Left ventricle myocardium superior (tissue), 1 donor: ENCODE data around the gene SLC12A5. TPM values are rescaled to one million over a fixed set of nuclear protein-coding genes. Genes with fewer than 3 reads are reported as not detected.

ENCODE experiments used
- ATAC-seq: fragments of 200-7000 bp; cut with Tn5 transposase; one replicate; pipeline ENCODE4 v1.9.1; 2020; ENCODE audit warnings: mild to moderate bottlenecking, moderate library complexity
- DNase-seq: peaks from one replicate; pipeline ENCODE4 v3.0.0-alpha.2; 2020
- intact Hi-C: fragments of 100-400 bp; cut with micrococcal nuclease; formaldehyde crosslinking; loops from one replicate; pipeline ENCODE4 v1.11.0; 2022
- total RNA-seq: library from RNA; stranded (reverse); fragmentation: NEBNext Ultra II Directional; extraction: Animal tissue kit (Norgen Biotek cat#: 25700); gene quantifications from one replicate; pipeline ENCODE4 v1.2.1, GENCODE V29; 2021
- donor health status: DM: no; HTN: yes; CAD: no; lungs with severe emphysema.

SLC12A5 gene
- total RNA-seq, 1 donor from 2014 or later, result 1.3 TPM

- DNase-seq (no peak), ATAC-seq (no peak)
- intact Hi-C loops, result no loop called here
These were observed 36.0 kb downstream of the SLC12A5 start for GRCh38 chr20:46065006-46065405.

GRCh38 chr20:46065691-46066090 lies 36.7 kb downstream of the SLC12A5 start:
- ATAC-seq (no peak), DNase-seq (no peak)
- intact Hi-C loops, result no loop called here

GRCh38 chr20:46070215-46070900 lies 41.3 kb downstream of the SLC12A5 start:
- DNase-seq, result no peak
- no peak for ATAC-seq
- intact Hi-C loops, result no loop called here

GRCh38 chr20:46071573-46071972 lies 42.6 kb downstream of the SLC12A5 start:
- no peak for ATAC-seq
- DNase-seq, result no peak
- intact Hi-C loops, result no loop called here

GRCh38 chr20:46073024-46073423 lies 44.0 kb downstream of the SLC12A5 start:
- DNase-seq (no peak), ATAC-seq (no peak)
- intact Hi-C loops, result no loop called here

GRCh38 chr20:46073443-46073842 lies 44.4 kb downstream of the SLC12A5 start:
- intact Hi-C loops, result no loop called here
- ATAC-seq (no peak), DNase-seq (no peak)

- no peak for ATAC-seq
- intact Hi-C loops, result no loop called here
These were observed 45.0 kb downstream of the SLC12A5 start for GRCh38 chr20:46074006-46074405.

GRCh38 chr20:46076806-46077205 lies 47.8 kb downstream of the SLC12A5 start:
- no peak for DNase-seq
- intact Hi-C loops, result no loop called here
- ATAC-seq, result no peak

More at GRCh38 chr20:46074006-46074405, 45.0 kb downstream of the SLC12A5 start:
- no peak for DNase-seq

GRCh38 chr20:46077642-46078305 lies 48.8 kb downstream of the SLC12A5 start:
- no peak for ATAC-seq
- intact Hi-C loops, result no loop called here

GRCh38 chr20:46078954-46079353 lies 49.9 kb downstream of the SLC12A5 start:
- intact Hi-C loops, result no loop called here

More at GRCh38 chr20:46077642-46078305, 48.8 kb downstream of the SLC12A5 start:
- no peak for DNase-seq

GRCh38 chr20:46081074-46081473 lies 52.1 kb downstream of the SLC12A5 start:
- ATAC-seq (no peak), DNase-seq (no peak)
- intact Hi-C loops, result no loop called here

More at GRCh38 chr20:46078954-46079353, 49.9 kb downstream of the SLC12A5 start:
- ATAC-seq (no peak), DNase-seq (no peak)

- DNase-seq, result no peak
- ATAC-seq, result no peak
- intact Hi-C loops, result no loop called here
These were observed 54.1 kb downstream of the SLC12A5 start for GRCh38 chr20:46083101-46083500.

GRCh38 chr20:46083531-46084061 lies 54.6 kb downstream of the SLC12A5 start:
- ATAC-seq (no peak), DNase-seq (no peak)
- intact Hi-C loops, result no loop called here

GRCh38 chr20:46084805-46085178 lies 55.8 kb downstream of the SLC12A5 start:
- DNase-seq (no peak), ATAC-seq (no peak)
- intact Hi-C loops, result no loop called here

- DNase-seq (no peak), ATAC-seq (no peak)
- intact Hi-C loops, result no loop called here
These were observed 56.3 kb downstream of the SLC12A5 start for GRCh38 chr20:46085179-46085851.

GRCh38 chr20:46087161-46087560 lies 58.1 kb downstream of the SLC12A5 start:
- intact Hi-C loops, result no loop called here
- no peak for DNase-seq
- ATAC-seq, result no peak

- intact Hi-C loops, result no loop called here
- DNase-seq (no peak), ATAC-seq (no peak)
These were observed 59.6 kb downstream of the SLC12A5 start for GRCh38 chr20:46088409-46089166.

GRCh38 chr20:46089167-46089416 lies 60.1 kb downstream of the SLC12A5 start:
- ATAC-seq (peak; percentile 45), DNase-seq (no peak)
- intact Hi-C loops, result no loop called here
